B cell (primary cell): ENCODE results near the gene MAP3K14. TPM values are rescaled to one million over a fixed set of nuclear protein-coding genes. Genes with fewer than 3 reads are reported as not detected.

Experiments
- ATAC-seq: fragments of 200-7000 bp; cut with Tn5 transposase; one replicate; pipeline ENCODE4 v1.10.0; 2021; ENCODE audit warnings: low read depth, mild to moderate bottlenecking, moderate number of reproducible peaks, moderate library complexity
- CTCF ChIA-PET: fragments of 350-600 bp; sonication (Branson Sonifier 250); formaldehyde crosslinking; loops from one replicate; lab custom pipeline; 2021; ENCODE audit warnings: antibody characterized with exemption, inconsistent platforms; lab: Charles Lee
- POLR2A ChIA-PET: fragments of 350-600 bp; sonication (Branson Sonifier 250); formaldehyde crosslinking; loops from one replicate; lab custom pipeline; 2021; ENCODE audit warnings: antibody characterized with exemption; lab: Charles Lee
- DNase-seq: peaks from one replicate; pipeline ENCODE4 v3.0.0; 2013
- H2AFZ ChIP-seq: 2 replicates; pipeline ENCODE4 v1.6.1; 2012; ENCODE audit warnings: mild to moderate bottlenecking, low read depth, low read length; ENCODE audit not compliant: insufficient read depth, poor library complexity, severe bottlenecking
- H3K27ac ChIP-seq, 2 donors: 1 replicate in 1 of 2; 2 replicates in 1 of 2; pipeline ENCODE4 v1.5.1; 2012 to 2013; ENCODE audit warnings: low read length in 2 of 2, mild to moderate bottlenecking in 2 of 2, moderate library complexity in 1 of 2
- H3K27me3 ChIP-seq, 4 experiments: fragments of 200-600 bp in 1 of 4; sonication (generic) in 1 of 4; replicated peaks in 1 of 4; 1 replicate in 2 of 4; 2 replicates in 2 of 4; pipeline versions ENCODE4 v1.6.1 to v1.7.0; 2013 to 2016; ENCODE audit warnings: low read length in 3 of 4, mild to moderate bottlenecking in 2 of 4, mixed read lengths in 1 of 4, moderate library complexity in 1 of 4; ENCODE audit not compliant: insufficient read depth in 4 of 4, control insufficient read depth in 3 of 4; ENCODE audit errors: control extremely low read depth in 1 of 4
- H3K36me3 ChIP-seq, 2 experiments: replicated peaks in 1 of 2; 1 replicate in 1 of 2; 2 replicates in 1 of 2; pipeline versions ENCODE4 v1.6.1 to v1.7.1; 2013; ENCODE audit warnings: low read length in 1 of 2; ENCODE audit not compliant: insufficient read depth in 2 of 2, control insufficient read depth in 1 of 2; ENCODE audit errors: control extremely low read depth in 1 of 2, extremely low read depth in 1 of 2
- H3K4me1 ChIP-seq, 2 donors: fragments of 200-600 bp in 1 of 2; sonication (generic) in 1 of 2; 1 replicate in 1 of 2; 2 replicates in 1 of 2; pipeline versions ENCODE4 v1.5.1 to v1.6.1; 2013 to 2017; ENCODE audit warnings: low read length in 2 of 2; ENCODE audit not compliant: control insufficient read depth in 2 of 2, insufficient read depth in 2 of 2
- H3K4me2 ChIP-seq: replicated peaks from 2 replicates; pipeline ENCODE3; 2012; ENCODE audit warnings: mild to moderate bottlenecking, low read depth, low read length; ENCODE audit not compliant: poor library complexity, severe bottlenecking
- H3K4me3 ChIP-seq, 5 experiments: fragments of 200-600 bp in 1 of 5; sonication (generic) in 1 of 5; 1 replicate in 3 of 5; 2 replicates in 2 of 5; pipeline versions ENCODE4 v1.5.1 to v1.7.0; 2011 to 2016; ENCODE audit warnings: low read length in 4 of 5, mild to moderate bottlenecking in 4 of 5, low read depth in 2 of 5, control low read depth in 1 of 5, moderate library complexity in 1 of 5; ENCODE audit not compliant: insufficient read depth in 1 of 5; ENCODE audit errors: control extremely low read depth in 1 of 5, extremely low read depth in 1 of 5
- H3K79me2 ChIP-seq: fragments of 200-600 bp; sonication (generic); one replicate; pipeline ENCODE4 v1.6.0; 2016; ENCODE audit warnings: low read length; ENCODE audit not compliant: control insufficient read depth, insufficient read depth
- H3K9ac ChIP-seq: fragments of 200-600 bp; sonication (generic); 2 replicates; pipeline ENCODE4 v1.6.1; 2017; ENCODE audit warnings: mild to moderate bottlenecking, low read length, moderate library complexity
- H3K9me3 ChIP-seq, 3 donors: one replicate each; pipeline versions ENCODE4 v1.6.1 to v1.7.1; 2013; ENCODE audit warnings: low read length in 2 of 3; ENCODE audit not compliant: control insufficient read depth in 2 of 3, insufficient read depth in 1 of 3; ENCODE audit errors: control extremely low read depth in 1 of 3
- H4K20me1 ChIP-seq: 2 replicates; pipeline ENCODE4 v1.6.0; 2012; ENCODE audit warnings: mild to moderate bottlenecking, low read length; ENCODE audit not compliant: insufficient read depth, control insufficient read depth, poor library complexity, severe bottlenecking
- H3K27ac Mint-ChIP-seq: one replicate; pipeline ENCODE4 v1.8.0; 2021; ENCODE audit warnings: mixed read lengths
- H3K27me3 Mint-ChIP-seq: one replicate; pipeline ENCODE4 v1.8.0; 2021; ENCODE audit warnings: mixed read lengths
- H3K4me1 Mint-ChIP-seq: one replicate; pipeline ENCODE4 v1.8.0; 2021; ENCODE audit warnings: mixed read lengths
- H3K4me3 Mint-ChIP-seq: one replicate; pipeline ENCODE4 v1.8.0; 2021; ENCODE audit warnings: mixed read lengths
- H3K9me3 Mint-ChIP-seq: one replicate; pipeline ENCODE4 v1.8.0; 2022; ENCODE audit warnings: mixed read lengths; ENCODE audit not compliant: insufficient read depth
- EZH2 ChIP-seq: IDR thresholded peaks from 2 replicates; pipeline ENCODE4 v1.6.1; 2012; ENCODE audit warnings: borderline replicate concordance, low read depth, mild to moderate bottlenecking, moderate library complexity, low read length; ENCODE audit not compliant: insufficient read depth, poor library complexity, severe bottlenecking
- WGBS: methylation state at CpG from one replicate; pipeline ENCODE4 v1.1.5; 2013; ENCODE audit warnings: missing lambda C conversion rate; ENCODE audit not compliant: insufficient coverage; 5-methylcytosine and 5-hydroxymethylcytosine counted together
- intact Hi-C: fragments of 100-400 bp; cut with micrococcal nuclease; formaldehyde crosslinking; loops from one replicate; pipeline ENCODE4 v1.10.0; 2022
- polyA plus RNA-seq: library from polyadenylated mRNA; depleted of rRNA; stranded (reverse); fragments of >200 nt; gene quantifications from 2 replicates; pipeline ENCODE4 v1.2.3, GENCODE V29; 2012
- total RNA-seq, 2 donors: library from RNA; stranded (reverse); fragments of 120-200 nt in 1 of 2; gene quantifications; 1 replicate in 1 of 2; 2 replicates in 1 of 2; pipeline versions ENCODE4 v1.2.3 to v1.2.4, GENCODE V29; 2013 to 2022
- TF ChIP-seq, protein P1 (sequence below): fragments of 200-600 bp; IDR thresholded peaks from one replicate; pipeline ENCODE4 v1.8.0; 2022; ENCODE audit warnings: antibody characterized with exemption, mild to moderate bottlenecking

Gene MAP3K14
- total and polyA plus RNA-seq, 2 donors (not counting 1 experiment from before 2014, with no cell fraction given): 66.1 to 84.1 TPM

DNA sequence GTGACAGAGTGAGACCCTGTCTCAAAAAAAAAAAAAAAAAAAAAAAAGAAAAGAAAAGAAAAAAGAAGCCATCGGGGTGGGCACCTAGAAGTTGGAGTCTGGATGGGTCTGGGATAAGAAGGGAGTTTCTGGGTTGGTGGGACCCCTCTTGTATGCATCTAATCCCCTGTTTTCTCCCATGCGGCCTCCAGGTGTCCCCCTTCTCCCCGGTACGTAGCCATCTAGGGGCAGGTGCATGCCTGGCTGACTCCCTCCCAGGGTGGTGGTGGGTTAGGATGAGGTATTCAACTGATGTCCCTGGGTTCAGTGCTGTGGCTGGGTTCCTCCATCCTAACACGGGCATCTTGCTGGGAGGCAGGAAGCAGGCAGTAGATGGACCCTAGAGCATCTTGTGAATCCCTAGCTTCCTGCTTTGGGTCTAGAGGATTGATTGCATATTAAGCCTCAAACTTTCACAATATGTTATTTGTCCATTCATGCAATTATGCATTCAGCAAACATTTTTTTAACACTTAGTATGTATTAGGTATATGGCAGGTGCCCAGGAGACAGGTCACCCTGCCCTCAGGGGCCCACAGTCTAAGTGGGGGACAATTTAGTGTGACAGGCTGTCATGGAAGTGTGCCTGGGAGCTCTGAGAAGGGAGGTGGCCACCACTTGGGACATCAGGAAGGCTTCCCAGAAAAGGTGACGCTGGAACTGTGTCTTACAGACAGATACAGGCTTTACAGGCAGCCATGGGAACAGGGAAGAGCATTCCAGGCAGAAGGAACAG is 82.0 kb downstream of the MAP3K14 start:
- Histone ChIP-seq H3K4me3 (no peak overlapping the region), H3K9me3 (no peaks in the 10 kb centered on the region), H3K4me1 (peaks cover 26 to 53% of the 10 kb centered on the region in 2 donors), H3K79me2 (peaks cover 69% of the 10 kb centered on the region), H3K36me3 (peaks cover 3 to 90% of the 10 kb centered on the region in 2 experiments), H3K4me2 (no peak overlapping the region), H3K27ac (peak overlapping the region; percentile 0 to 43), H3K9ac (no peak overlapping the region), H2AFZ (no peak overlapping the region), H3K27me3 (no peaks in the 10 kb centered on the region), H4K20me1 (peaks cover 84% of the 10 kb centered on the region)
- peaks cover 55% of the 10 kb centered on the region for H3K4me1 Mint-ChIP-seq
- ATAC-seq: peak; percentile 77
- intact Hi-C loops: loop anchor here (1.0 to 2.0 kb wide), 5 partner anchors 9 to 150 kb away; no protein-coding TSS in a partner anchor
- DNase-seq: peak; percentile 73
- no peaks in the 10 kb centered on the region for H3K9me3 Mint-ChIP-seq
- peak overlapping the region; percentile 37 for H3K4me3 Mint-ChIP-seq
- ChIA-PET POLR2A (interaction anchor here (0.7 to 9.9 kb wide), 8 partner anchors 8 to 314 kb away, joined by 5 to 149 read pairs (median 6); partner anchors contain the start of genes FMNL1 and HEXIM1), CTCF (interaction anchor here (0.6 to 24.6 kb wide), 28 partner anchors 8 to 849 kb away, joined by 3 to 737 read pairs (median 6); partner anchors contain the start of genes ACBD4, FMNL1, HEXIM2 and MAP3K14)
- no peaks in the 10 kb centered on the region for H3K27me3 Mint-ChIP-seq
- no peak for TF ChIP-seq EZH2
- TF ChIP-seq, protein P1, sequence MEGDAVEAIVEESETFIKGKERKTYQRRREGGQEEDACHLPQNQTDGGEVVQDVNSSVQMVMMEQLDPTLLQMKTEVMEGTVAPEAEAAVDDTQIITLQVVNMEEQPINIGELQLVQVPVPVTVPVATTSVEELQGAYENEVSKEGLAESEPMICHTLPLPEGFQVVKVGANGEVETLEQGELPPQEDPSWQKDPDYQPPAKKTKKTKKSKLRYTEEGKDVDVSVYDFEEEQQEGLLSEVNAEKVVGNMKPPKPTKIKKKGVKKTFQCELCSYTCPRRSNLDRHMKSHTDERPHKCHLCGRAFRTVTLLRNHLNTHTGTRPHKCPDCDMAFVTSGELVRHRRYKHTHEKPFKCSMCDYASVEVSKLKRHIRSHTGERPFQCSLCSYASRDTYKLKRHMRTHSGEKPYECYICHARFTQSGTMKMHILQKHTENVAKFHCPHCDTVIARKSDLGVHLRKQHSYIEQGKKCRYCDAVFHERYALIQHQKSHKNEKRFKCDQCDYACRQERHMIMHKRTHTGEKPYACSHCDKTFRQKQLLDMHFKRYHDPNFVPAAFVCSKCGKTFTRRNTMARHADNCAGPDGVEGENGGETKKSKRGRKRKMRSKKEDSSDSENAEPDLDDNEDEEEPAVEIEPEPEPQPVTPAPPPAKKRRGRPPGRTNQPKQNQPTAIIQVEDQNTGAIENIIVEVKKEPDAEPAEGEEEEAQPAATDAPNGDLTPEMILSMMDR: peak; percentile 61
- WGBS: 19% methylated on average over 2 of the region's 6 CpGs
- peak overlapping the region; percentile 82 for H3K27ac Mint-ChIP-seq
